Adrenal gland (tissue), 19 donors: ENCODE results near the gene DNAAF1. TPM values are rescaled to one million over a fixed set of nuclear protein-coding genes. Genes with fewer than 3 reads are reported as not detected.

Source experiments
- DNase-seq, 7 donors: peaks; one replicate each; pipeline ENCODE4 v3.0.0-alpha.2; 2019 to 2020
- H3K27ac ChIP-seq, 5 donors: fragments of 200-600 bp; sonication (generic) in 4 of 5; 1 replicate in 3 of 5; 2 replicates in 2 of 5; pipeline versions ENCODE4 v1.5.1 to v1.8.0; 2016 to 2020; ENCODE audit warnings: mild to moderate bottlenecking in 1 of 5
- H3K27me3 ChIP-seq: fragments of 200-600 bp; 2 replicates; pipeline ENCODE4 v1.8.0; 2021
- H3K36me3 ChIP-seq, 2 donors: fragments of 200-600 bp; replicated peaks in 1 of 2; 1 replicate in 1 of 2; 2 replicates in 1 of 2; pipeline versions ENCODE4 v1.5.1 to v1.8.0; 2018 to 2022
- H3K4me1 ChIP-seq, 2 donors: fragments of 200-600 bp; replicated peaks in 1 of 2; 1 replicate in 1 of 2; 2 replicates in 1 of 2; pipeline versions ENCODE4 v1.5.1 to v1.8.0; 2018 to 2021
- H3K4me3 ChIP-seq, 4 donors: fragments of 200-600 bp; sonication (generic) in 3 of 4; one replicate each; pipeline ENCODE4 v1.5.1; 2016 to 2018
- H3K9me3 ChIP-seq, 3 donors: fragments of 200-600 bp; sonication (generic) in 1 of 3; replicated peaks in 1 of 3; 1 replicate in 2 of 3; 2 replicates in 1 of 3; pipeline versions ENCODE4 v1.5.1 to v1.8.0; 2016 to 2021
- CTCF ChIP-seq, 6 experiments: fragments of 450-650 bp in 4 of 6; fragments of 200-600 bp in 2 of 6; sonication (generic) in 1 of 6; IDR thresholded peaks; 1 replicate in 5 of 6; 2 replicates in 1 of 6; pipeline versions ENCODE4 v1.5.1 to v1.8.0; 2016 to 2021; ENCODE audit warnings: antibody characterized with exemption in 6 of 6, mild to moderate bottlenecking in 2 of 6, moderate library complexity in 1 of 6
- POLR2A ChIP-seq, 2 donors: fragments of 450-650 bp; IDR thresholded peaks; one replicate each; pipeline ENCODE4 v1.6.1; 2017; ENCODE audit warnings: antibody characterized with exemption in 2 of 2, mild to moderate bottlenecking in 2 of 2, moderate library complexity in 1 of 2
- WGBS, 4 donors: extraction: QIAGEN DNeasy Blood & Tissue Kit in 2 of 4; methylation state at CpG; one replicate each; pipeline versions ENCODE4 v1.1.5 to v1.1.7; 2013 to 2017; 5-methylcytosine and 5-hydroxymethylcytosine counted together
- intact Hi-C, 2 donors: fragments of 100-400 bp; cut with DNase I; formaldehyde crosslinking; loops; one replicate each; pipeline versions ENCODE4 v1.14.1 to v1.15.0; 2022 to 2023
- long read RNA-seq, 10 donors: library from polyadenylated mRNA in 3 of 10; unstranded in 2 of 10; stranded (forward) in 1 of 10; transcript quantifications; one replicate each; pipeline ENCODE4 v2.0.0 and lab custom pipeline, GENCODE V29; 2021 to 2026
- polyA plus RNA-seq, 3 donors: library from polyadenylated mRNA; stranded (reverse); fragments of 200-250 nt in 2 of 3; fragments of 350-450 nt in 1 of 3; fragmentation: Illumina TruSeq in 1 of 3; extraction: RNeasy Lipid Tissue Mini Kit (QIAGEN cat#74804) in 1 of 3; gene quantifications; one replicate each; pipeline ENCODE4 v1.2.3, GENCODE V29; 2013 to 2014
- total RNA-seq, 9 donors: library from RNA; depleted of rRNA in 4 of 9; stranded (reverse); fragments of >200 nt in 4 of 9; fragments of 120-200 nt in 1 of 9; fragmentation: NEBNext Ultra II Directional in 1 of 9; extraction: Animal tissue kit (Norgen Biotek cat#: 25700) in 1 of 9; gene quantifications; one replicate each; pipeline versions ENCODE4 v1.1.0 to v1.2.4, GENCODE V29; 2013 to 2023
- donor health status: healthy with polysubstance abuse.
- donor health status: Bipolar disorder and iron deficiency.
- donor health status: DM: yes; HTN: yes; CAD: no.
- donor health status: DM: no; HTN: no; CAD: no.
- donor health status: DM: no; HTN: no; CAD: no.
- donor health status: DM: yes; HTN: yes; CAD: no.

Gene DNAAF1
- 10 to 100 TPM in 1 of 9 donors, 1 to 10 TPM in 6, under 1 TPM in 2; 0.67 to 12.0 (median 2.3) TPM for total RNA-seq
- 10 to 100 TPM in 2 of 3 donors, 1 to 10 TPM in 1; 5.3 to 17.9 (median 10.4) TPM for polyA plus RNA-seq
- long read RNA-seq, donor 1, transcript DNAAF1-210 (1 exons, 2,689 nt): major isoform, 29 of 38 reads
- long read RNA-seq, donor 1, transcript DNAAF1-202 (2 exons, 727 nt): minor isoform, 8 of 38 reads
- long read RNA-seq, donor 1, partial matches to known transcripts: 0 of 38 reads
- long read RNA-seq, donor 1, other reads (novel, unspliced or antisense): 0 of 38 reads
- long read RNA-seq, donor 2, transcript DNAAF1-202 (2 exons, 727 nt): minor isoform, 14 of 43 reads
- long read RNA-seq, donor 2, transcript DNAAF1-210 (1 exons, 2,689 nt): major isoform, 29 of 43 reads
- long read RNA-seq, donor 2, partial matches to known transcripts: 0 of 43 reads
- long read RNA-seq, donor 2, other reads (novel, unspliced or antisense): 0 of 43 reads
- long read RNA-seq, donor 3, transcript DNAAF1-202 (2 exons, 727 nt): minor isoform, 6 of 18 reads
- long read RNA-seq, donor 3, transcript DNAAF1-210 (1 exons, 2,689 nt): major isoform, 10 of 18 reads
- long read RNA-seq, donor 3, partial matches to known transcripts: 0 of 18 reads
- long read RNA-seq, donor 3, other reads (novel, unspliced or antisense): 0 of 18 reads
- long read RNA-seq, donor 4: 0 reads
- long read RNA-seq, donor 5, partial matches to known transcripts: 0 of 1 reads
- long read RNA-seq, donor 5, other reads (novel, unspliced or antisense): 0 of 1 reads
- long read RNA-seq, donor 6, partial matches to known transcripts: 1 of 2 reads
- long read RNA-seq, donor 6, other reads (novel, unspliced or antisense): 0 of 2 reads
- long read RNA-seq, donor 7, transcript DNAAF1-210 (1 exons, 2,689 nt): major isoform, 24 of 29 reads
- long read RNA-seq, donor 7, partial matches to known transcripts: 0 of 29 reads
- long read RNA-seq, donor 7, other reads (novel, unspliced or antisense): 0 of 29 reads
- long read RNA-seq, donor 8, transcript DNAAF1-210 (1 exons, 2,689 nt): major isoform, 29 of 38 reads
- long read RNA-seq, donor 8, transcript DNAAF1-202 (2 exons, 727 nt): minor isoform, 9 of 38 reads
- long read RNA-seq, donor 8, partial matches to known transcripts: 0 of 38 reads
- long read RNA-seq, donor 8, other reads (novel, unspliced or antisense): 0 of 38 reads
- long read RNA-seq, donor 9, transcript DNAAF1-210 (1 exons, 2,689 nt): major isoform, 25 of 29 reads
- long read RNA-seq, donor 9, partial matches to known transcripts: 0 of 29 reads
- long read RNA-seq, donor 9, other reads (novel, unspliced or antisense): 0 of 29 reads
- long read RNA-seq, donor 10, transcript DNAAF1-210 (1 exons, 2,689 nt): major isoform, 28 of 31 reads
- long read RNA-seq, donor 10, partial matches to known transcripts: 0 of 31 reads
- long read RNA-seq, donor 10, other reads (novel, unspliced or antisense): 0 of 31 reads

GRCh38 chr16:84144859-84145639, at the start of gene DNAAF1, which contains the start of gene HSDL1:
DNAAF1 (plus strand) TSS chr16:84145308; CDS start chr16:84145441, 133 bp downstream.
HSDL1 (minus strand) TSS chr16:84145177; CDS start chr16:84131321, 13,856 bp downstream.
- DNase-seq: peak; percentile 84 to 96 (median 92)
- Histone ChIP-seq H3K36me3 (no peaks in the 10 kb centered on the region), H3K4me3 (peak within 1 kb of the TSS; percentile 5 to 95 (median 82)), H3K9me3 (no peaks in the 10 kb centered on the region), H3K4me1 (peaks cover 3 to 13% of the 10 kb centered on the region in 2 donors), H3K27me3 (no peaks in the 10 kb centered on the region), H3K27ac (peak within 1 kb of the TSS in 4 of 5 donors; percentile 24 to 89 (median 83))
- intact Hi-C loops: no loop called here
- 0 to 1% (median 1%) methylated on average over 27 to 89 of the region's 89 CpGs for whole genome bisulfite sequencing, 4 donors
- TF ChIP-seq CTCF (IDR thresholded peaks at IDR 0.05) (no peak), POLR2A (IDR thresholded peaks at IDR 0.05) (peak in 1 of 2 donors; percentile 74)

GRCh38 chr16:84095466-84095865, 49.6 kb upstream of the DNAAF1 start:
- intact Hi-C loops: no loop called here
- no peak for DNase-seq
- Histone ChIP-seq H3K9me3 (no peaks in the 10 kb centered on the region), H3K27me3 (no peaks in the 10 kb centered on the region), H3K27ac (no peak overlapping the region), H3K36me3 (peaks cover 0 to 77% of the 10 kb centered on the region in 2 donors), H3K4me1 (peaks cover 0 to 7% of the 10 kb centered on the region in 2 donors), H3K4me3 (no peak overlapping the region)
- TF ChIP-seq POLR2A (IDR thresholded peaks at IDR 0.05) (no peak), CTCF (IDR thresholded peaks at IDR 0.05) (no peak)
- WGBS, 4 donors: 91 to 95% (median 93%) methylated on average over 14 of the region's 14 CpGs

GRCh38 chr16:84096447-84097005, 48.6 kb upstream of the DNAAF1 start:
- 78 to 82% (median 80%) methylated on average over 4 of the region's 4 CpGs for WGBS, 4 donors
- intact Hi-C loops: no loop called here
- Histone ChIP-seq H3K4me1 (peaks cover 0 to 7% of the 10 kb centered on the region in 2 donors), H3K4me3 (no peak overlapping the region), H3K27ac (no peak overlapping the region), H3K27me3 (no peaks in the 10 kb centered on the region), H3K36me3 (peaks cover 0 to 76% of the 10 kb centered on the region in 2 donors), H3K9me3 (no peaks in the 10 kb centered on the region)
- TF ChIP-seq CTCF (IDR thresholded peaks at IDR 0.05) (no peak), POLR2A (IDR thresholded peaks at IDR 0.05) (no peak)
- peak in 1 of 7 donors; percentile 8 for DNase-seq
